Thyroid gland (tissue), 4 donors: ENCODE data around the gene PTPN14. TPM values are rescaled to one million over a fixed set of nuclear protein-coding genes. Genes with fewer than 3 reads are reported as not detected.

ENCODE experiments used
- DNase-seq, 2 donors: peaks; one replicate each; pipeline ENCODE4 v3.0.0-alpha.2; 2019
- H3K27ac ChIP-seq, 3 donors: fragments of 200-600 bp; sonication (generic); 1 replicate in 2 of 3; 2 replicates in 1 of 3; pipeline ENCODE4 v1.5.1; 2016 to 2019; ENCODE audit warnings: mild to moderate bottlenecking in 1 of 3, moderate library complexity in 1 of 3
- H3K27me3 ChIP-seq: fragments of 200-600 bp; sonication (generic); one replicate; pipeline ENCODE4 v1.5.1; 2019
- H3K36me3 ChIP-seq, 2 donors: fragments of 200-600 bp; sonication (generic); one replicate each; pipeline ENCODE4 v1.5.1; 2016 to 2019
- H3K4me1 ChIP-seq, 2 donors: fragments of 200-600 bp; sonication (generic); one replicate each; pipeline ENCODE4 v1.5.1; 2017 to 2019
- H3K4me3 ChIP-seq, 3 donors: fragments of 200-600 bp; sonication (generic); replicated peaks in 1 of 3; 1 replicate in 2 of 3; 2 replicates in 1 of 3; pipeline ENCODE4 v1.5.1; 2016; ENCODE audit warnings: mild to moderate bottlenecking in 1 of 3
- H3K9me3 ChIP-seq: fragments of 200-600 bp; sonication (generic); one replicate; pipeline ENCODE4 v1.5.1; 2017
- CTCF ChIP-seq, 6 experiments: fragments of 200-600 bp in 3 of 6; fragments of 450-650 bp in 3 of 6; sonication (generic) in 3 of 6; IDR thresholded peaks; one replicate each; pipeline ENCODE4 v1.5.1; 2016 to 2019; ENCODE audit warnings: antibody characterized with exemption in 6 of 6, mild to moderate bottlenecking in 2 of 6, inconsistent platforms in 1 of 6, moderate library complexity in 1 of 6
- POLR2A ChIP-seq, 2 donors: fragments of 450-650 bp; IDR thresholded peaks; one replicate each; pipeline ENCODE4 v1.6.1; 2017; ENCODE audit warnings: antibody characterized with exemption in 2 of 2, mild to moderate bottlenecking in 2 of 2, moderate library complexity in 1 of 2
- WGBS, 2 donors: methylation state at CpG; one replicate each; pipeline ENCODE4 v1.1.5; 2017; 5-methylcytosine and 5-hydroxymethylcytosine counted together
- intact Hi-C: fragments of 100-400 bp; cut with DNase I; formaldehyde crosslinking; loops from one replicate; pipeline ENCODE4 v1.15.1; 2023
- total RNA-seq, 4 donors: library from RNA; depleted of rRNA; stranded (reverse); fragments of >200 nt; gene quantifications; one replicate each; pipeline ENCODE4 v1.2.3, GENCODE V29; 2016

The PTPN14 gene
- total RNA-seq, 4 donors from 2014 or later: 28.1 to 33.4 (median 31.8) TPM

- TF ChIP-seq POLR2A (IDR thresholded peaks at IDR 0.05) (no peak), CTCF (IDR thresholded peaks at IDR 0.05) (no peak)
- 85 to 87% methylated on average over 9 of the region's 9 CpGs for WGBS, 2 donors
Observed at GRCh38 chr1:214417545-214418210, 133.7 kb downstream of the PTPN14 start.

GRCh38 chr1:214416858-214417257 lies 134.5 kb downstream of the PTPN14 start:
- intact Hi-C loops: no loop called here
- Histone ChIP-seq H3K27me3 (no peaks in the 10 kb centered on the region), H3K27ac (peak overlapping the region in 1 of 3 donors; percentile 13), H3K4me1 (peaks cover 12 to 14% of the 10 kb centered on the region in 2 donors), H3K9me3 (no peaks in the 10 kb centered on the region), H3K36me3 (no peaks in the 10 kb centered on the region), H3K4me3 (no peak overlapping the region)
- DNase-seq: no peak
- WGBS, 2 donors: 58 to 75% methylated on average over 2 of the region's 2 CpGs
- TF ChIP-seq CTCF (IDR thresholded peaks at IDR 0.05): no peak
- no peak for TF ChIP-seq POLR2A (IDR thresholded peaks at IDR 0.05)

More at GRCh38 chr1:214417545-214418210, 133.7 kb downstream of the PTPN14 start:
- DNase-seq: no peak
- no peak overlapping the region for H3K27ac ChIP-seq
- no peaks in the 10 kb centered on the region for H3K36me3 ChIP-seq
- H3K27me3 ChIP-seq: no peaks in the 10 kb centered on the region
- H3K4me1 ChIP-seq: peaks cover 12 to 14% of the 10 kb centered on the region in 2 donors
- no peaks in the 10 kb centered on the region for H3K9me3 ChIP-seq
- H3K4me3 ChIP-seq: no peak overlapping the region
- intact Hi-C loops: no loop called here

- no peaks in the 10 kb centered on the region for H3K36me3 ChIP-seq
- H3K27me3 ChIP-seq: no peaks in the 10 kb centered on the region
- no peak for TF ChIP-seq POLR2A (IDR thresholded peaks at IDR 0.05)
- TF ChIP-seq CTCF (IDR thresholded peaks at IDR 0.05): no peak
- no peaks in the 10 kb centered on the region for H3K9me3 ChIP-seq
- DNase-seq: no peak
- H3K4me1 ChIP-seq: peaks cover 12 to 14% of the 10 kb centered on the region in 2 donors
- WGBS, 2 donors: 32% methylated on average over 2 of the region's 2 CpGs
- H3K27ac ChIP-seq: no peak overlapping the region
- no peak overlapping the region for H3K4me3 ChIP-seq
- intact Hi-C loops: no loop called here
Observed at GRCh38 chr1:214416417-214416816, 135.0 kb downstream of the PTPN14 start.

- H3K4me3 ChIP-seq: no peak overlapping the region
- 87 to 89% methylated on average over 5 of the region's 5 CpGs for WGBS, 2 donors
- H3K27ac ChIP-seq: no peak overlapping the region
- H3K27me3 ChIP-seq: no peaks in the 10 kb centered on the region
- intact Hi-C loops: no loop called here
- no peak for DNase-seq
- H3K4me1 ChIP-seq: peaks cover 12 to 14% of the 10 kb centered on the region in 2 donors
- H3K9me3 ChIP-seq: no peaks in the 10 kb centered on the region
- H3K36me3 ChIP-seq: no peaks in the 10 kb centered on the region
- TF ChIP-seq CTCF (IDR thresholded peaks at IDR 0.05): no peak
- no peak for TF ChIP-seq POLR2A (IDR thresholded peaks at IDR 0.05)
Observed at GRCh38 chr1:214415131-214415530, 136.3 kb downstream of the PTPN14 start.

GRCh38 chr1:214414691-214415090 lies 136.7 kb downstream of the PTPN14 start:
- Histone ChIP-seq H3K36me3 (no peaks in the 10 kb centered on the region), H3K27ac (no peak overlapping the region), H3K27me3 (no peaks in the 10 kb centered on the region), H3K4me3 (no peak overlapping the region), H3K4me1 (peaks cover 12 to 14% of the 10 kb centered on the region in 2 donors), H3K9me3 (no peaks in the 10 kb centered on the region)
- TF ChIP-seq CTCF (IDR thresholded peaks at IDR 0.05) (no peak), POLR2A (IDR thresholded peaks at IDR 0.05) (no peak)
- DNase-seq: no peak
- 83 to 86% methylated on average over 4 of the region's 4 CpGs for WGBS, 2 donors
- intact Hi-C loops: no loop called here
